OCI-LY7 (cell line): ENCODE results near the gene OR8K1.

ENCODE experiments used
- EZH2phosphoT487 ChIP-seq: fragments of 200-600 bp; sonication (generic); IDR thresholded peaks from 2 replicates; pipeline ENCODE4 v1.6.1; 2018; ENCODE audit warnings: low read depth, borderline replicate concordance, mild to moderate bottlenecking, mixed run types, antibody characterized with exemption, low read length, moderate library complexity, mixed read lengths
- TF ChIP-seq, protein P1 (sequence below): fragments of 200-600 bp; sonication (generic); conservative IDR thresholded peaks from 2 replicates; pipeline ENCODE4 v1.5.1; 2014; ENCODE audit warnings: mild to moderate bottlenecking, antibody characterized with exemption, low read length, moderate library complexity, mixed read lengths

DNA sequence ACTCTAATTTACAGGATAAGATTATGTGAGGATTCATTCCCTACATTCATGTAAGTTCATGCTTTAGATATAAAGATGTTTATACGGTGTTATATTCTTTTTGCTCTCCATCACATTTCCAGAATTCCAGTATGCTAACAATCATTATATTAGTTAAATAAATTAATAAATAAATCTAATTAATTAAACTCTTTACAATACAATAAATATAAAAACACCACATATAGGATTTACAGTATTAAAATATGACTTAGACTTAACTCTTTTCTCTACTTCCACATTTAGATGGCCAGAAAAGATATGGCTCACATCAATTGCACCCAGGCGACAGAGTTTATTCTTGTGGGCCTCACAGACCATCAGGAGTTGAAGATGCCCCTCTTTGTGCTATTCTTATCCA lies 29.5 kb downstream of the OR8K1 start, which contains the start of gene OR8U1:
- TF ChIP-seq, protein P1, sequence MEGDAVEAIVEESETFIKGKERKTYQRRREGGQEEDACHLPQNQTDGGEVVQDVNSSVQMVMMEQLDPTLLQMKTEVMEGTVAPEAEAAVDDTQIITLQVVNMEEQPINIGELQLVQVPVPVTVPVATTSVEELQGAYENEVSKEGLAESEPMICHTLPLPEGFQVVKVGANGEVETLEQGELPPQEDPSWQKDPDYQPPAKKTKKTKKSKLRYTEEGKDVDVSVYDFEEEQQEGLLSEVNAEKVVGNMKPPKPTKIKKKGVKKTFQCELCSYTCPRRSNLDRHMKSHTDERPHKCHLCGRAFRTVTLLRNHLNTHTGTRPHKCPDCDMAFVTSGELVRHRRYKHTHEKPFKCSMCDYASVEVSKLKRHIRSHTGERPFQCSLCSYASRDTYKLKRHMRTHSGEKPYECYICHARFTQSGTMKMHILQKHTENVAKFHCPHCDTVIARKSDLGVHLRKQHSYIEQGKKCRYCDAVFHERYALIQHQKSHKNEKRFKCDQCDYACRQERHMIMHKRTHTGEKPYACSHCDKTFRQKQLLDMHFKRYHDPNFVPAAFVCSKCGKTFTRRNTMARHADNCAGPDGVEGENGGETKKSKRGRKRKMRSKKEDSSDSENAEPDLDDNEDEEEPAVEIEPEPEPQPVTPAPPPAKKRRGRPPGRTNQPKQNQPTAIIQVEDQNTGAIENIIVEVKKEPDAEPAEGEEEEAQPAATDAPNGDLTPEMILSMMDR = no peak
- no peak for TF ChIP-seq EZH2phosphoT487
